ENCODE results near the gene FAM168B. TPM values are rescaled to one million over a fixed set of nuclear protein-coding genes. Genes with fewer than 3 reads are reported as not detected.

Gene FAM168B
- total and polyA plus RNA-seq, 10 of the 15 experiments (the other 5 are each of a cell fraction or from before 2014, with no cell fraction given), result 3.5 to 77.3 (median 45.9) TPM

GRCh38 chr2:131104487-131105155 lies 11.4 kb upstream of the FAM168B start (continued):
- no peak for TF ChIP-seq USF1 (IDR thresholded peaks at IDR 0.05; ENCODE audit: borderline replicate concordance, extremely low read length, insufficient read depth, low read depth, low read length)
- no peak for TF ChIP-seq ZBTB4 (CRISPR knock-in tag; IDR thresholded peaks at IDR 0.05)
- no peak for TF ChIP-seq ZZZ3 (IDR thresholded peaks at IDR 0.05; ENCODE audit: control insufficient read depth, insufficient read length, low read depth)
- no peak for TF ChIP-seq KAT2A (conservative IDR thresholded peaks at IDR 0.05; ENCODE audit: control insufficient read depth, low read depth, low read length)
- 0 out of 2 replicates have a peak, but pooled peaks have one; percentile 42 for TF ChIP-seq EZH2 (IDR thresholded peaks at IDR 0.05; ENCODE audit: borderline replicate concordance, control insufficient read depth, low read depth, low read length)
- no peak for TF ChIP-seq SMAD1 (IDR thresholded peaks at IDR 0.05; ENCODE audit: low read depth, partially characterized antibody)
- TF ChIP-seq MTA3 (IDR thresholded peaks at IDR 0.05; ENCODE audit: borderline replicate concordance, low read length), result peak; percentile 32; the same call in 1 of the 2 replicates
- no peak for TF ChIP-seq MTA2 (IDR thresholded peaks at IDR 0.05; ENCODE audit: low read depth)
- no peak for TF ChIP-seq ESRRA (IDR thresholded peaks at IDR 0.05; ENCODE audit: low read length)
- TF ChIP-seq GABPA (IDR thresholded peaks at IDR 0.05; ENCODE audit: low read depth), result peak; percentile 67
- no peak for TF ChIP-seq MAX (IDR thresholded peaks at IDR 0.05; ENCODE audit: low read depth, low read length)
- TF ChIP-seq CHD4 (IDR thresholded peaks at IDR 0.05), result no peak
- TF ChIP-seq SIX5 (IDR thresholded peaks at IDR 0.05; ENCODE audit: low read depth, low read length, severe bottlenecking), result no peak
- no peak for TF ChIP-seq CREM (IDR thresholded peaks at IDR 0.05; ENCODE audit: low read depth)
- TF ChIP-seq ATF3 (IDR thresholded peaks at IDR 0.05; ENCODE audit: borderline replicate concordance, extremely low read depth, low read depth, low read length), result no peak
- no peak for TF ChIP-seq FOS (IDR thresholded peaks at IDR 0.05; ENCODE audit: borderline replicate concordance, extremely low read depth, insufficient read length)
- TF ChIP-seq CTCF (IDR thresholded peaks at IDR 0.05 in 2 of 3, conservative IDR thresholded peaks at IDR 0.05 in 1 of 3; ENCODE audit: control insufficient read depth in 2 of 3, extremely low read depth in 1 of 3, insufficient read depth in 1 of 3, low read depth in 3 of 3, low read length in 3 of 3), result no peak
- TF ChIP-seq PRDM15 (CRISPR knock-in tag; IDR thresholded peaks at IDR 0.05), result no peak
